SK-N-DZ (cell line): ENCODE results near the gene NECAB3.
A peak's percentile ranks its signal among the peaks of the same experiment; 100 is the strongest.

Source experiments
- DNase-seq: peaks from one replicate; pipeline ENCODE4 v3.0.0-alpha.2; 2015; ENCODE audit warnings: low spot score

Gene NECAB3

GRCh38 chr20:33677991-33678702 lies 3.9 kb upstream of the NECAB3 start:
- DNase-seq, result peak; percentile 70

GRCh38 chr20:33676652-33677645 lies 2.7 kb upstream of the NECAB3 start:
- DNase-seq, result no peak

GRCh38 chr20:33676121-33676520 lies 1.9 kb upstream of the NECAB3 start:
- DNase-seq, result no peak

GRCh38 chr20:33675136-33675959 lies 1.1 kb upstream of the NECAB3 start:
- DNase-seq, result no peak

- peak; percentile 60 for DNase-seq
Measured at GRCh38 chr20:33673410-33674293, 576 bp downstream of the NECAB3 start.

GRCh38 chr20:33673114-33673409 lies 1.2 kb downstream of the NECAB3 start:
- no peak for DNase-seq

- DNase-seq, result peak; percentile 75
Measured at GRCh38 chr20:33672426-33673113, 1.7 kb downstream of the NECAB3 start.

GRCh38 chr20:33671573-33672288 lies 2.5 kb downstream of the NECAB3 start:
- DNase-seq, result no peak

- DNase-seq, result no peak
Measured at GRCh38 chr20:33670715-33671499, 3.3 kb downstream of the NECAB3 start.

GRCh38 chr20:33669873-33670640 lies 4.2 kb downstream of the NECAB3 start:
- no peak for DNase-seq

- DNase-seq, result no peak
Measured at GRCh38 chr20:33669224-33669623, 5.0 kb downstream of the NECAB3 start.

GRCh38 chr20:33668466-33669155 lies 5.6 kb downstream of the NECAB3 start:
- no peak for DNase-seq

- DNase-seq, result peak; percentile 84
Measured at GRCh38 chr20:33667676-33668465, 6.4 kb downstream of the NECAB3 start.

GRCh38 chr20:33667245-33667675 lies 7.0 kb downstream of the NECAB3 start:
- DNase-seq, result no peak

- DNase-seq, result peak; percentile 99
Measured at GRCh38 chr20:33666293-33667244, 7.7 kb downstream of the NECAB3 start, which contains the start of gene ACTL10. ACTL10 (plus strand) TSS chr20:33666943; CDS start chr20:33667498, 555 bp downstream.
